Measurements from ENCODE around the gene LEMD3.

The LEMD3 gene

DNA sequence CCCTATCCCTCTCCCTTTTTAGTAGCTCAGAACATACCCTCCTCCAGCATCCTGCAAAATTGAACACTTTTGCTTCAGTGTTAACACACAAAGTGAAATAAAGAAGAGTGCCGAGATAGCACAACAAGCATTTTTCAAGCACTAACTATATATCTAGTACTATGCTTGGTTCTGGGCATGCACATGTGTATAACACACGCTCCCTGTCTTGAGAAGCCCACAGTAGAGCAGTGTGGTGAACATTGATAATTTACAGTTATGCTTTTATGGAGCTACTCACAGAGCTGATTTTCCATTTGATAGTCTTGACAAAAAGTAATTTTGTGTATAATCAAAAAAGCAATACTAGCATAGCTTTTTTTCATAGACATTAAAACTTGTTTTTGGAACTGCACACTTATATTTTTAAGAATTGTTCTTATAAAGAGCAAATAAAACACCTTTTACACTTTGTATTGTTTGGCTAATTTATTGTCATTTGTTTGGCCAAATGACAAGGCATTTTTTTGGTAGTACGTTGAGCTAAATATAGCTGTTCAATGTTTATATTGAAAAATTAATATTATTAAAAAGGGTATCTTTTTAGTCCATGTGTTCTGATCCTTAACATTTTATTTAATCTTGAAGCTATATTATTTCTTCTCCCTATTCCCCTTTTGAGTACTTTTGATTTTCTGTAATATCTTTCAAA lies 39.7 kb downstream of the LEMD3 start:
- no peak for FAIRE-seq

DNA sequence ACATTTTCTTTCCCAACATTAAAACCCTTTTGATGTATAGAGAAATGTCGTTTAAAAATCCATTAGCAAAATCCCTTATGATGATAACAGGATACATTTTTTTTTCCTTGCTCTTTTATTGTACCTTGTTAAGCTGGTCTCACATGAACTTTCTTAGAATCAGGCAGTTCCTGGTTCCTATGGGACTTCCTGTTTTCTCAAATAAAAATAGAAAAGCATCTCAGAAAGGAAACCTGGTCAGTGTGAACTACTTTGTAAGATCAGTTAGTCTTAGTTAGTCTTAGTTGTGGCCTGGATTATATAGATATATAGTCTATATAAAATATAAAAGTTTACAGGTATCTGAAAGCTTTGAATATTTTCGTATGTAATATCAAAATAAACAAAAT lies 40.3 kb downstream of the LEMD3 start:
- FAIRE-seq, result no peak

DNA sequence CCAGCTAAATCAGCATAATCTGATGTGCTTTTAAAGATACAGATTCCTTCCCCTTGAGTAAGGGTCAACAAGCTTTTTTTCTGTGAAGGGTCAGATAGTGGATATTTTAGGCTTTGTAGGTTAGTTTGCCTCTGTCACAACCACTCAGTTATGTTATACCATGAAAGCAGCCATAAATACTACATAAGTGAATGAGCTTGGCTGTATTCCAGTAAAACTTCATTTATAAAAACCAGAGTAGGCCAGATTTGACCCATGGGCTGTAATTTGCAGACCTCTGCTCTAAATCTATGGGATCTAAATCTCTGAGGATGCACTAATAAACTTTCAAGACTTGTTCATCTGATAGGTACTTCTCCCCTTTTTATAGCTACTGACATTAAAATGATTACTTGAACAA lies 47.7 kb downstream of the LEMD3 start:
- FAIRE-seq, result no peak

DNA sequence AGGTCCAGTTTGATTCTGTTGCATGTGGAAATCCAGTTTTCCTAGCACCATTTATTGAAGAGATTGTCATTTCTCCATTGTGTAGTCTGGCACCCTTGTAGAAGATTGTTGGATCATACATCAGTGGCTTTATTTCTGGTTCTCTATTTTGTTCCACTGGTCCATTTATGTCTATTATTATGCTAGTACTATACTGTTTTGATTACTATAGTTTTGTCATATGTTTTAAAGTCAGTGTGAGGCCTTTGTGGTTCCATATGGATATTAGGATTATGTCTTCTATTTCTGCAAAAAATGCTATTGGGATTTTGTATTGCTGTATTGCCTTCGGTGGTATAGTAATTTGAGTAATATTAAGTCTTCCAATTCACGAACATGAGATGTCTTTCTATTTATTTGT lies 51.4 kb downstream of the LEMD3 start:
- no peak for FAIRE-seq

DNA sequence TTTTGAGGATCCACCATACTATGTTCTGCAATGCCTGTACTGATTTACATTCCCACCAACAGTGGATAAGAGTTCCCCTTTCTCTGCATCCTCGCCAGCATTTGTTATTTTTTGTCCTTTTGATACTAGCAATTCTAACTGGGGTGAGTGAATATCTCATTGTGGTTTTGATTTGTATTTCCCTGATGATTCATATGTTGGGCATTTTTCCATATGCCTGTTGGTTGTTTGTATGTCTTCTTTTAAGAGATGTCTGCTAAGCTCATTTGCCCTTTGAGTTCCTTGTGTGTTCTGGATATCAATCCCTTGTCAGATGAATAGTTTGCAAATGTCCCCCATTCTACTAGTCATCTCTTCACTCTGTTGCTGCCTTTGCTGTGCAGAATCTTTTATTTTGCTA lies 60.1 kb downstream of the LEMD3 start:
- no peak for FAIRE-seq

DNA sequence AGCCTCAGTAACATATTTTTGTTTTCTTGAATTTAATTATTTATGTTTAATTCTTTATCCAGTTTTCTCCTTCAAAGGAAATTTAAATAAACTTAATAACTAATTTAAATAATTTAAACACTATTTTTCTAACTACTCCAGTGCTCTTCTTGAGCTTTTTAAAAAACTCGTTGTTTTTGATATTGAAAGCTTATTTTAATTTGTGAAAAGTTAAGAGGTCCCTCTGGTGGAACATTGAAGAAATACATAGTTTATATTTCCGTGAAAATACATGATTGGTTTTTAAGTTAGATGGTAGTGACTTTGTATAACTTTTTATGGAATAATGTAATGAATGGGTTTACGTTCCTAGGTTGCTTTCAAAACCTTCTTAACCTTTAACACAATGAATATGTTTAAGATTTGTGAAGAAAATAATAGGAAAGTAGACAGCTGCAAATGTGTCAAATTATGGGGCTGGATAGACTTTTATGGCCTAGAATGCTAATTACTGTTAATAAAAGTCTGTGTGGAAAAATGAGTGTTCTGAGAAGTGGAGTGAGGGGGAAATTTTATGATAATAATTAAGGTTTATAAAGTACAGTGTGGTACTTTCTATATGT lies 63.2 kb downstream of the LEMD3 start:
- FAIRE-seq, result peak; percentile 95

DNA sequence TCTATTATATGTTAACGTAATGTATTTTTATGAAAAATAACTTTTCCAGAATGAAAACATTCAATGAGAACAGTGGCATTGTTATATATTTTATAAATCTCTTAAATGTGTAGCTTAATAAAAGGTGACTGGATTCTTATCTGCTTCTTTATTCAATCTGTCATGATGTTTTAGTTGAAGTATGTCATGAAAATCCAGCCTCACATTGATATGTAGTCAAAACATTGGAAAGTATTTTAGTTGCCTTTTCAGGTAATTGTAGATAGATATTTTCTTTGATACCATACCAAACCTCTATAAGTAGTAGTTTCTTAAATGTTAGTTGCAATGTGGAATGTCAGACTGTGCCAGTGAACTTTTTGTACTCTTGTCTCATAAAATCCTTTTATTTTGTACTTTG lies 67.8 kb downstream of the LEMD3 start:
- FAIRE-seq, result peak; percentile 74

DNA sequence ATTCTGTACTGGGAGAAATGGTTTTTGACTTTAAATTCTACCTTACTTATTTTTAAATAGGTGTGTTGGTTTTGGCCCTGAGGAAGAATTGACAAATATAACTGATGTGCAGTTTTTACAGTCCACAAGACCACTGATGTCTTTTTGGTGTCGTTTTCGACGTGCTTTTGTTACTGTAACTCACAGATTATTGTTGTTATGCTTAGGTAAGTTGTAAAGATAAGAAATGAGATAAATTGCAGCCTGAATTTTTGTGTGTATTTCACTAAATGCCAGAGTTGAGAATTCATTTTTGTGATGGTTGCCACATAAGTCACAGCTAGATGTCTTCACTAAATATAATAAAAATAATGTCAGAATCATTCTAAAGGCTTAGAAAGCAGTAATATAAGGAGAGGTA lies 69.2 kb downstream of the LEMD3 start:
- no peak for FAIRE-seq

DNA sequence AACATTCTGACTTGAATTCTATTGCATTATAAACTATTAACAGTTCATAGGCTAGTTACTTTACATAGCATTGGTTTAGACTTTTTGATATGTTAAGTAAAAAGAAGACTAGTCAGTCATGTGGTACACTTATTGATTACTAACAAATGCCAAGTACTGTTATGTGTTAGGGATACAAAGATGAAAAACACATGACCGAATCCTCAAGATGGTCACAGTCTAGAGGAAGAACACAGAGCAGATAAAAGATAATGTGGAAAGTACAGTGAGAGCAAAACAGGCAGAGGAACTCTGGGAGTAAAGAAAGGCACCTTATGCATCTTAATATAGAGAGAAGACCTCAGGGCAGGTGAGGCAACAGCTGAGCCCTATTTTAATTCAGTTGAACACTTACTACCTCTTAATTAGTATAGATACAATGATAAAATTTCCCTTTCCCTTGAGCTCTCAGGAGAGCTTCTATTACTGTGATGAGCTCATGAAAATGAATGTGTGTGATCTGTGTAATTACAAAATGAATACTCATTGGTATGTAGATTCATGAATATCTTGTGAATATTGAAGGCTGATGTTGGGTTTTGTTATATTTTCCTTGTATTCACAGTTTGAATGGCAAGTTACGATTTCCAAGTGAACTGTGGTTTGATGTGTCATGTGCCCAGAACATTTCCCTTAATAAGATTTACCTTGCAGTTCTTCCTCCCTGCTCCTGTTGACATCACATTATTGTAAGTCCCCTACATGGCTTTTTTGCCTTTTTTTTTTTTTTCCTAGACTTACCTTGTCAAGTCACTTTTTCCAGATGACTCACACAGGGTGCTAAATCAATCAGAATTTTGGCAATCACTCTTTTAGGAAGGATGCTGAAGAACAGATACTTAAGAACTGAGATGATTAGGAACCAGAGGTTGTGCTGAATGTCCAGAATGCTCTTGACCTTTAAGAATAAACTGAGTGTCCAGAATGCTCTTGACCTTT lies 79.6 kb downstream of the LEMD3 start:
- no peak for FAIRE-seq

DNA sequence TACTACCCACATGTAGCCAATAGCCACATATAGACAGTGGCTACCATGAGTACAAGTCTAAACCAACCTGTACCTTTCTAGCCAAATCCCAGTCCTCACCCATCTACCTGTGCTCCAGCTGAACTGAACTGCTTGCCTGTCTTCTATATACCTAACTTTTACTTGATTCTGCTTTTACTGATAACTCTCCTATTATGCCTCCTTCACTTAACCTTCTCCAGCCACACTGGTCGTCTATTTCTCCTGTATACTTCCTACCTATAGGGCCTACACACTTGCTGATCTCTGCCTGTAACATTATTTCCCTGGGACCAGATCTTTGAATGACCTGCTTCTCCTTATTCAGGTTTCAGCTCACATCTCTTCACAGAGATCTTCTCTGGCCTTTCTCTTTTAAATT lies 83.1 kb downstream of the LEMD3 start:
- no peak for FAIRE-seq

DNA sequence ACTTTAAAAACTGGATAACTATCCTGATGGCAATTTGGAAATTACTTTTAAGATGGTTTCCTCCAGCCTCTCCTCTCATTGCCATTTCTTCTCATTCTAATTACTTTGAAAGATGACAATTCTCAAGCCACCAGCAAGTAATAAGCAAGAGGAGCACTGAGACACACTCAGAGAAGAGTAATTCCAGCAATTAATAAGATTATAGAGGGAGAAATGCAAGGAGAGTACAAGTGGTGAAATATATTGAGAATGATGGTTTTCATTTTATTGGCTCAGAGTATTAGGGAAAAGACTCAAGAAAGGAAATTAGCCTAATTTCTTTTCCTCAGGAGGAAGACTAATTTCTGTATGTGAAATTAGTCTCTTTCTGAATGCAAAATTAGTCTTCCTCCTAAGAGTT lies 88.6 kb downstream of the LEMD3 start:
- FAIRE-seq, result no peak

DNA sequence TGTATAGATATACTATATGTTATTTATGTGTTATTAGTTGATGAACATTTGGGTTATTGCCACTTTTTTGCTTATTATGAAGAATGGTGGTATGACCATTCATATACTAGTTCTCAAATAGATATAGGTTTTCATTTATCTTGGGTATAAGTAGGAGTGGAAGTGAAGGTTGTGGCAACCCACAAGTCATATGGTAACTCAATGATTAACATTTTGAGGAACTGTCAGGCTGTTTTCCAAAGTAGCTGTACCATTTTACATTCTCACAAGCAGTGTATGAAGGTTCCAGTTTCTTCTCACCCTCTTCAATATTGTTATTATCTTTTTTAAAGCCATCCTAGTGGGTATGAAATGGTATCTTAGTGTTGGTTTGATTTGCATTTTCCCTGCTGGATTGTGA lies 90.1 kb downstream of the LEMD3 start:
- FAIRE-seq, result no peak

DNA sequence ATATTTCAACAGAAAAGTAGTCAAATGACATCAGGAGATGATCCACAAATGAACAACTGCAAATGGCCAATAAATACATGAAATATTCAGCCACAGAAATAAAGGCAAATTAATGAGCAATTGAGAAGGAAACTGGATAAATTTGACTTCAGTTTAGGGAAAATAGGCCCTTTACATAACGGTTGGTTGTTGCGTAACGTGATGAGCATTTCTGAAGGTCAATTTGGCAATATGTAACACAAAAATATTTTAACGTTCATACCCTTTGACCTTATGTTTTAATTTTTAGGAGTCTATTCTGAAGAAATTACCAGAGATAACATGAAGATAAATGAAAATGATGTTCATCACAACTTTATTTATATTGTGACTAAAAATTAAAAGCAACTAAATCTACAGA lies 94.4 kb downstream of the LEMD3 start:
- FAIRE-seq, result no peak

DNA sequence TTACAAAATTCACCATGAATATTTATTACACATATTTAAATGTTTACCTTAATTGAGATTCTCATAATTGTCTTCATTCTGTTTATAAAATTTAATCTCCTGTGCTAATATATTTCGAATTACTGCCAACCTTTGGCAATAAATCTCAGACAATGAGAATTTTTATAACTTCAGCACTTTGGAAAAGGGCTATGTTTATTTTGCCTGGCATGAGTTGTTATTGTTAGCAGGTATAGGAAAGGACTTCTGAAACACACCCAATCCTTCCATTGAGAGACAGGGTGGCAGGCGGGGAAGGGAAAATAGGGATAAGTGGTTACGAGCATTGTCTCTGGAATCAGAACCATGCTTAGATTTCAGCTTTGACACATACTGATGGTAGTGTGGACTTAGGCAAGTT lies 97.0 kb downstream of the LEMD3 start:
- FAIRE-seq, result no peak

DNA sequence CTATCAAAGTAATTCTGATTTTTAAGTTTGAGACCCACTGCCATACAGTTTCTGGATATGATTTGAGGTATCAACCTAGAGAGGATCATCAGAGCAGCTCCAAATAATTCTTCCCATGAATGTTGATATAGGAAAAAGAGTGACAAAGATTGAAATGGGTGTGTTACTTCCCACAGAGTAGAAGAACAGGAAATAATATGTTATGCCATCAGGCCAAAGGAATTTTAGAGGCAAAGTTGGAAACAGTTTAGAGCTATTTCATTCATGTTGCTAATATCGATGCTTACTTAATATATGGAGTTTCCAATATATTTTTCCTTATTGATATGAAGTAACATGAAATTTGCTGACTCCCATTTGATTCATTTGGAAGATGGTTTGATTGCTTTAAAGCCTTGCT lies 100.2 kb downstream of the LEMD3 start:
- FAIRE-seq, result no peak

DNA sequence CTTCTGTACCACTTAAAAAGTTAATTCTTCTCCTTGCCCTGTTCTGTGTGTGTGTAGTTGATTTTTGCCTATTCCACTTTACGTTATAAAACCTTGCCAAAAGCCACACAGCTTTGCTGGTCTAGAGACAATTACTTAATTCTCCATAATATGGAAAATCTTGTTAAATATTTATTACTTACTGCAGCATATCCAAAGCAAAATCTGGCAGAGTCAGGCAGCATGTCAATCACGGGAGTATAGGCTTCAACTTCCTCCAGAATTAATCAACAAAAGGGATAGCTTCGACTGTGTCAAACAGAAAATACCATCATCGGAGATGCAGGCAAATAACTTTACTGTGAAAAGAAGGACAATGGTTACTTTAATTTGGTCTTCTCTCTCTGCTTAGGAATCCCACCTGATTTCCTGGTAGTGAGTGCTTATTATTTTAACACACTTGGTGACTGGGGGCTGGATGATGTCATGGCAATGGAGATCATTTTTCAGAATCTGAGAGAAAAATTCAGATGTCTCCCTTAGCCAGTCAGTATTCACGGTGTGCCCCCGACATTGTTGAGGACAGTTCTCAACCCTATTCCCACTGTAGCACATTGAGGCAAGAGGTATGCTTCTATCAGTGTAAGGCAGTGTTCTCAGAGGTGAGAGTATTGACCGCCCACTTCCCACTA lies 105.4 kb downstream of the LEMD3 start:
- no peak for FAIRE-seq

DNA sequence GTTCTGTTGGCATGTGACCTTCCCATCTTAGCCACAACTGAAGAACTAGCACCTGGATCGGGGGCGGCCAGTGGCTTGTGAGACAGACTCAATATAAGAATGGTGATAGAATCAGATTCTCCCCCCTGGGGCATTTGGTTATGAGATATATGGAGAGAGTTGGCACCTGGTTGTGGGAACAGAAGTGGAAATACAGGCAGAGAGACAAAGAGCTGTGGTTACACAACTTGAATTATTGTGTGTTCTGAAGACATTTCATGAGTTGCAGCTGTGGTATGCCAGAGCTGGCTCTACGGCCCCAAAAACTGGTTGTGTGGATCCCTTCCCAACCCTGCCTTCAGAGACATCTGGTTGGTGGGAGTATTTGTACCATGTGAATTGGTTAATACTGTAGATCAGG lies 106.2 kb downstream of the LEMD3 start:
- no peak for FAIRE-seq

DNA sequence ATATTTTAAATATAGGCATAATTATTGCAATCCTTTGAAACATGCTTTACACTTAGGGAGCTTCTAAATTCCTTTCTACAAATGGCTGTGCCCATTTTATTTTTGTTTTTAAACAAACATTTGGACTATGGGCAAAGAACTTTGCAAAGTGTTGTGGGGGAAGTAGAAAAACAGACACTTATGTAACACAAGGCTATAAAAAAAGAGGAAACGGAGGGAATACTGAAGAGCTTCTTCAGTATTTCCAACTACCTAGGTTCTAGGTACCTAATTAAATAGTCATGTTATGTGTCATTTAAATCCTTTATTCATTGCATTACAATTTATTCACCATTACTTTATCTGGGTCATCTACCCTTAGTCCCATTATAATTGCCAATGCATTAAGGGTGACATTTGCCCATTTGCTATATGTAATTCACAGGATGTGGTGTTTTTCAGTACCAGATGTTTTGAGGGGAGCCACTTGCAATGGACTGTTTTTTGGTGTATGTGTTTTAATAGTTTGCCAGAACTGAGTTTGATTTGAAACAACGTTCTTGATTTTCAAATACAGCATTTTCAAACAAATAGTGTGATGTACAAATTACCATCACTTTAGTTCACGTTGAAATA lies 107.6 kb downstream of the LEMD3 start:
- FAIRE-seq, result no peak

DNA sequence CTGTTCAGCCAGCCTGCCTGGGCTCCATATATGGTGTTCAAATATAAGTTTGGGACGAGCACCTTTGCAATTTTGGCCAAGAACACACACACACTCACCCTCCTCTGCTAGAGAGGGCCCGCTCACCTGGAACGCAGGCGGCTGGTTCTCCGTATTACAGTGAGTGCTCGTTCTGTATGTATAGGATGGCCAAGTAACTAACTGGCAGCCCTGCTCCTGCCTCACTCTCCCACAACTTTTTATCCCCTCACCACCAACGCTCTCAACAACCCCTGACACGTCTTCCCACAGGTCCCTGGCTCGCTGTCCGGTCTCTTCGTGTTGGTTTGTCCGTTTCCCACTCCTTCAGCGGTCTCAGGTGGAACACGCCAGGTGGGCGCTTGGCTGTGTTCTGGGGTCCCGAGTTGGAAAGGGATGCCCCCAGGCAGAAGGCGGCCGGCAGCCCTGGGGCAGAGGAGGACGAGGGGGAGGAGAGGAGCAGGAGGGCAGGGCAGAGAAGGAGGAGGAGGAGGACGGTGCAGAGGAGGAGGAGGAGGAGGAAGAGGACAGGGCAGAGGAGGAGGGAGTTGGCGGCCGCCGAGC lies 108.7 kb downstream of the LEMD3 start:
- FAIRE-seq, result no peak

DNA sequence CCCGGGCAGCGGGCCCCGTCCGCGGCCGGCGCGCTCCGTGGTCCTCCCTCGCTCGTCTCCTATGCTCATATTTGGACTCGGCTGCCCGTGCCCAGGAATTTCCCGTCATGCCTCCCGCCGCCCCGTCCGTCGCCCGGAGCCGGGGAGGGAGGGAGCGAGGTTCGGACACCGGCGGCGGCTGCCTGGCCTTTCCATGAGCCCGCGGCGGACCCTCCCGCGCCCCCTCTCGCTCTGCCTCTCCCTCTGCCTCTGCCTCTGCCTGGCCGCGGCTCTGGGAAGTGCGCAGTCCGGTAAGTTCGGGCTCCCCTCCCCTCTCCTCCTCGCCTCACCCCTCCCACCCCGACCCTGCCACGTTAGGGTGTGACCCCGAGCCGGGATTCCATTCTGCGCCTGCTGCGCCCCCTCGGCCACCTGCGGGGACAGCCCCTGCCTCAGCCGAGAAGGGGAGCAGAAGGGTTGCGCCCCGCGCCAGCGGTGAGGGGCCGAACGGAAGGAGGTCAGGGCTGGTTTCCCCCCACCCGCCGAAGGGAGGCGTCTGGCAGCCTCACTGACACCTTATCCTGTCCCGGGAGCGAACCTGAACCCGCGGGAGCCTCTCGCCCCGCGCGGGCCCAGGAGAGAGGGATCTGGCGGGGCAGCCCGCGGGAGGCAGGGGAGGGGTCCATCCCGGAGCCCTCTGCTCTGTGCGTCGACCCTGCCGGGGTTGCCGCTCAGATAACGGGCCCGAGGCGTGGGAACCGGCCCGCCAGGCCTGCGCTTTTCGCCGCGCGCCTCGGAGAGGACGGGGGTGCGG lies 109.4 kb downstream of the LEMD3 start, which contains the start of gene MSRB3:
Gene MSRB3, plus strand, starts transcription at position 108 of the 793 bp plus-strand sequence. CDS start 29,897 bp downstream, outside the sequence.
- FAIRE-seq, result no peak

DNA sequence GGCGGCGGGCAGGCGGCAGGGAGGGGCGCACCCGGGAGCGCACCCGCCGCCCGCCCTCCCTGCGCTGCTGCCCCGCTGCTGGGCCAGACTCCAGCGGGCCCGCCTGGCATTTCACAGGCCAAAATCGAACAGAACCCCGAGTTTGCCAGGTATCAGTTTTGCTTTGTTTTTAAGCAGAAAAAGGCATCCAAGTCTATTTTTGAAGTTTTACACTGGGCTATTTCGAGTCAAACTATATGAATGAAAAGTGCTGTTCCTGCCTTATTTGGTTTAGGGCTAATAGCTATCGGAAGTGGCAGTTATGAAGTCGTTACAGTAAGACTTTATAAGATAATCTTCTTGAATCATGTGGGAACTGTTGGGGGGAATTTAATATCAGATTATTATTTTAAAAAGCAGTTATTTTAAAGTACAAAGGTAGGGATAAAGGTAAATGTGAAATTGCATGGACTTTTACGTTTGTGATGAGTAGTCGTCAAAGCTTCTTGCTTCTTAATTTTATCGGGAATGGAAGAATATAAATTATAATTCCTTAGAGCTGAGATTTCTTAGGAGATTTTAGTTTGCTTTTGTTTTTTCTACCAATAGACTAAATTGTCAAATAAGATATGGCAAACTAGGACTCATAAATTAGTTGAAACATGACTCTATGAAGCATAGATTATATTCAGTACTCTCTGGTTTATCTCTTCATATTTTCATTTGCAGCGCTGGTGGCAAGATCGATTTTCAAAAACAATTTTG lies 110.2 kb downstream of the LEMD3 start:
- FAIRE-seq, result no peak
